Stimulated activated CD8-positive, alpha-beta memory T cell treated with anti-CD3 and anti-CD28 coated beads, Interleukin-4, amount 100 ng/mL, for 24 hours (primary cell): ENCODE results near the gene WDSUB1.

ENCODE experiments used
- DNase-seq: peaks from one replicate; pipeline ENCODE4 v3.0.0-alpha.2; 2020; ENCODE audit warnings: low read depth

WDSUB1 gene

DNA sequence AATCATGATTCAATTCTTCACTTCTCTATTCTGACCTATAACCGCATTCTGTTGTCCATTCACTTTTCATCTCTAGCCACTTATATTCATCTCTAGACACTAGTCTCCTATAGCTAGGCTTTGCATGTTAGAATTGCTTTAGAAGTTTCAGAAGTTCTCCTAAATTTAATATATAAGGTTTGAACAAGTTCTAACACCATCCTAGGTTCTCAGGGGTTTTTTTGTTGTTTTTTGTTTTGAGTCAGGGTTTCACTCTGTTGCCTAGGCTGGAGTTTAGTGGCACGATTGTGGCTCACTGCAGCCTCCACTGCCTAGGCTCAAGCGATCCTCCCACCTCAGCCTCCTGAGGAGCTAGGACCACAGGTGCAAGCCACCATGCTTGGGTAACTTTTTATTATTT is 19.9 kb downstream of the WDSUB1 start:
- no peak for DNase-seq

DNA sequence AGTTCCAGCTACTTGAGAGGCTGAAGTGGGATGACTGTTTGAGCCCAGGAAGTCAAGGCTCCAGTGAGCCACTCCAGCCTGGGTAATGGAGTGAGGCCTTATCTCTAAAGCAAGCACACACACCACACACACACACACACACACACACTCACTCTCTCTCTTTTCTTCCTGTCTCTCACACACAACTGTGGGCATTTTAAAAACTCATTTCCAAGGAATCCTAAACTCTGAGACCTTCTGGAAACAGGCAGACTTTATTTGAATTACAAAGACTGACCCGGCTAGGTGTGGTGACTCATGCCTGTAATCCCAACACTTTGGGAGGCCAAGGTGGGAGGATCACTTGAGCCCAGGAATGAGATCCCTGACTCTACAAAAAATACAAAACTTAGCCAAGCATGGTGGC is 21.3 kb downstream of the WDSUB1 start:
- DNase-seq: no peak

DNA sequence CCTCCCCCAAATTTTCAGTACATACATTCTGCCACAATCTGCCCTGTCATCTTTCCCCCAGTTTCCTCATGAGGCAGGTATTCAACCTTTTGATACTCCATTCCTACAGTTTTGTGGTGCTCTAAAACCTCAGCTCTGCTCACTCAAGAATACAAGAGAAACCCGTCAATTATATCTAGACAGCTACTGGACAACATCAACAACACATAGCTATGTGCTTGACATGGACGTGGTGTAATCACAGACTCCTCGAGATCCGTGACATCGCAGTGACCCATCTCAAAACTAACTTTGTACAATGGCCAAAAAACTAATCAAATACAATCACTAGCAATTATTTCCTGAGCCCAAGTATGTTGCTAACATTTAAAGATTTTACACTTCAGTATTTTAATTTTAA is 23.6 kb downstream of the WDSUB1 start:
- DNase-seq: no peak

DNA sequence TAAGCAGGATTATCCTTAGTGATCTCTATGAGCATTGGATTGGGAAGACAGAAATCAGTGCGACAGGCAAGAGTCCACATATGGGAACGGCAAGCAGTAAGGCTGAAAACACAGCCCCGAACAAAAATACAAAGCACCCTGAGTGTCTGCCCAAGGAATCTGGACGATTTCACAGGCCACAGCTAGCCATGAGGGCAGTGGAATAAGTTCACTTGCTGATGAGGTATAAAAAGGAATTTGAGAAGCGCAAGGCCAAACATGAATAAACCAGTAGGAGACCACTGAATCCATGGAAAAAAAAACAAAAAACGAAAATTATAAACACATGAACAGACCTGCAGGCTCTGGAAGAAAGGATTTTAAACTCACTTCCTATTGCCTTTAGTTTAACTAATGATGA is 24.3 kb downstream of the WDSUB1 start:
- no peak for DNase-seq

DNA sequence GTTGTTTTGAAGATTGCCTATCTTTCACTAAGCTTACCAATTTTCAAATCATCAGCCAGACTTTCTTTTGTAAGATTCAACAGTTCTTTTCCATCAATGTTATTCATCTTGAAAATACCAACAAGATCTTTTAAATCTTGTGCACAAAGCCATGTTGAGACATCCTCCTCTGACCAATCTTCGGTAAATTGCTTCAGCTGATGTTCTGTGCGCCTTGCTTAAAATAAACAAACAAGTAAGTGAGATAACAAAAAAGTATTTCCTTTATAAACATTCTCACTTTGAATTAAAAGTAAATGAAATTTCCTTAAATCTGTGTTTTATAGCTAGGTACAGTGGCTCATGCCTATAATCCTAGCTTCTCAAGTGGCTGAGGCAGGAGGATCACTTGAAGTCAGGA is 30.3 kb downstream of the WDSUB1 start:
- no peak for DNase-seq

DNA sequence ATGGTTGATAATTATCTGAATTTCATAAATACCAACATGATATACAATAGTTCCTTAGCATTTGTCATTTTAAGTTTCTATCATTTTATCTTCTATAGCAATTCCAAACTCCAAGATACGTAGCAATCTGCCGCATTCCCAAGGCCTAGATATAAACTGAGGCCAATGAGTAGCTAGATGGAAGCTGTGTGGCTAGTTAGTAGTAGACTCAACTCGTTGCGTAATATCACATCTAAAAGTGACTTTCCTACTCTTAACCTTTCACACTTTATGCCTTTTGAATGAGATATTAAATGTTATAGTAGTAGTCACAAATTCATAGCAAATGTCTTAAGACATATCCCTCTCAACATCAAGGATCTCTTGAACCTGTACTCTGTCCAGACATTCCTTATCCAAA is 33.6 kb downstream of the WDSUB1 start:
- no peak for DNase-seq

DNA sequence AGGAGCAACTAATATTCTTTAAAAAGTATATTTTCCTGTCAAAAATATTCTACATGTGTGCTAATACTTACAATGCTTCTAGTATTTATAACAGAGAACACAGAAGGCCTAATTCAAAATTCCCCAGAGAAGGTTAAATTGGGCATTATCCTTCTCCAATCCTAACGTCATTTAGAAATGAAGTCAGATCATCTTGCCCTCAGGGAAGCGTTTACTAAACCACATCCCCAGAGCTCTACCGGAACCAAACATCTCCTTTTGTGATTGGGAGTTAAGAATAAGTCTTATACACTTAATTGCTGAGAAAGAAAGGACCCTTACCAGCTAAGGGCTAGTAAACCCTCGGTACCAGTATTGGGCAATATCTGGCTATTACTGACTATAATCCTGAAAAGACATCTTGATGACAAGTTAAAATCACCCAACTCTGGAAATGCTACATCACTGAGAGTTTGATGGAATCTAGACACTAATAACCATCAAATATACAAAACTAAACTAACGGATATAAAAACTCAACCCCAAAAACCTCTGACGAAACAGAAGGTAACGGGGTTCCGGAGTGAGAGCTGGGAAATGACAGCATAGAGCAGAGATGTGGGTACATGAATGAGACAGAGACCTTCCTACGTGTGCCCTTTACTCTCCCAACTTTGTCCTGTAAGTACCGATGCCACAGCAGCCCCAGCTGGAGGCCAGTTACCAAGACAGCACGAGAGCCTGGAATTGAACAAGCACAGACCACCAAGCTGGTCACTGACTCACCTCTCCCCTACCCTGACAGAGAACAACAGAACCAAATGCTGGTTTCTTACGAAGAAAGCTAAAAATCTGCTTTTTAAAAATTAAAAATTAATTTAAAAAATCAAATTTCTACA is 35.0 kb downstream of the WDSUB1 start:
- no peak for DNase-seq

DNA sequence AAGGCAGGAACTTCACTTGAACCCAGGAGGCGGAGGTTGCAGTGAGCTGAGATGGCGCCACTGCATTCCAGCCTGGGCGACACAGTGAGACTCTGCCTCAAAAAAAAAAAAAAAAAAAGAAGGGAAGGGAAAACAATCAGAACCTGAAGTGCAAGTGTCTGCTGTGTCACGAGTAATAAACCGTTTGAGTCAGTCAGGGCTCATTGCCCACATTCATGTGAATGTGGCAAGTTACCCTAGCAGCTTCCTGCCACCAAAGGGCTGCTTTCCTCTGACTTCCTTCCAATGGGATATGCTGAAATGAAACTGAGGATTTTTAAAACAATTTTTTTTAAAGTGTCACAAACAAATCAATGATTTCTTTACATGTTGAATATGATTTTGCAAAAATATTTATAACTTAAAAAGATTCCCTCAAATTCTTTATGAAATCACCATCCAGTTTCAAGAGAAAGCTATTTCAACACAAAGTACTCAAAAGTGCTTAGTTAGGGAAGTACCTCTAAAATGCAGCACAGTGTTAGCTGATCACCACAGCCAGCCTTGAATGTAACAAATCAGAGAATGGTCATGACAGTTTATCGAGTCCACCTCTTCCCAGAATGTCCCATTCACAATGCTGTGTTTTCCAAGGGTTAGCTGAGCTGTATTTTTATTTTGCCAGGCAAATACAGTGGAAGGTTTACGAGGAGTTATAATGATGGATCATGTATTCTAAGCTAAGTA is 36.4 kb downstream of the WDSUB1 start:
- no peak for DNase-seq

DNA sequence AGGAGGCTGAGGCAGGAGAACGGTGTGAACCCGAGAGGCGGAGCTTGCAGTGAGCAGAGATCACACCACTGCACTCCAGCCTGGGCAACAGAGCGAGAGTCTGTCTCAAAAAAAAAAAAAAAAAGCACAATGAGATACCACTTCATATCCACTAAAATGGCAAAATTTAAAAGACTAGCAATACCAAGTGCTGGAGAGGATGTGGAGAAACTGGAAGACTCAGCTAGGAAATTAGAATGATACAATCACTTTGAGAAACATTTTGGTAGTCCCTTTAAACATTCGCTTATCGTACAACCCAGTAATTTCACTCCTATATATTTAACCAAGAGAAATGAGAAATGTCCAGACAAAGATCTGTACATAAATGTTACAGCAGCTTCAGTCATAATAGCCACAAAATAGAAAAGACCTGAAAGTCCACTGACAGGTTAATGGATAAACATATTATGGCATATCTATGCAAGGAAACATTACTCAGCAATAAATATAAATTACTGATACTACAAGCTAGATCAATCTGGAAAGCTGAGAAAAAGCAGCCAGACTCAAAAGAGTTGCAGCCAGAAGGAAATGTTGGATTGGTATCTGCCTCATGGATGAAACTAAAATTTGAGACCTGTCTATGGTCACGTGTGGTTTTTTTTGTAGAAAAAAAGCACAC is 40.0 kb downstream of the WDSUB1 start:
- no peak for DNase-seq

DNA sequence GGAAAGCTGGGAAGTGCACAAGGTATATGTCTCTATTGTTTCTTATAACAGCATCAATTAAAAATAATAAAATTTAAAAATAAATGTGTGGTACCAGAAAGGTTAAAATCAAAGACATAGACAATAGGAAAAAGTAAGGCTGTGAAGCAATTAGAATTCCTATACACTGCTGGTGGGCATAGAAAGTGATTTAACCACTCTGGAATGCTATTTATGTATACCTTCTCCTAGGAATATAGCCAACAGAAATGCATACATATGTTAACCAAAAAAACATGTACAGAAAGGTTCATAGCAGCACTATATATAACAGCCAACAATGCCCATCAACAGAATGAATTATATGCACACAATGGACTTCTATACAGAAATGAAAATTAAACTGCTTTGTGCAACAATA is 43.0 kb downstream of the WDSUB1 start:
- DNase-seq: no peak

DNA sequence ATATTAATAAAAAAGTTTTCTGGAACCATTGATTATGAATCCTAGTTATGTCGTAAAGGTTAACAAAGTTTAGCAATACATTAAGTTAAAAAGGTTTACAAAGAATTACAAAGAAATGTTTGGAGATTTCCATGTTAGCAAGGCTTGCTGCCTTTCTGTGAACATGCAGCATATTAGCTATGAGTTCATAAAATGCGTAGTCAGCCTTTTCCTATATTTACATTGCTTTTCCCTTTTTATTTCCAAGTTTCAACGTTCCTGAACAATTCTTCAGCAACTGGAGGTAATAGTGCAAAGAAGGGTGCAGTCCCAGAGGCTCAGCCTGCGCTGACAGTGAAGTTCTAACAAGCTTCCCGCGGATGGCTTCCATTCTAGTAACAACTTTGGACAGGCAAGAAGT is 51.6 kb downstream of the WDSUB1 start:
- DNase-seq: no peak

DNA sequence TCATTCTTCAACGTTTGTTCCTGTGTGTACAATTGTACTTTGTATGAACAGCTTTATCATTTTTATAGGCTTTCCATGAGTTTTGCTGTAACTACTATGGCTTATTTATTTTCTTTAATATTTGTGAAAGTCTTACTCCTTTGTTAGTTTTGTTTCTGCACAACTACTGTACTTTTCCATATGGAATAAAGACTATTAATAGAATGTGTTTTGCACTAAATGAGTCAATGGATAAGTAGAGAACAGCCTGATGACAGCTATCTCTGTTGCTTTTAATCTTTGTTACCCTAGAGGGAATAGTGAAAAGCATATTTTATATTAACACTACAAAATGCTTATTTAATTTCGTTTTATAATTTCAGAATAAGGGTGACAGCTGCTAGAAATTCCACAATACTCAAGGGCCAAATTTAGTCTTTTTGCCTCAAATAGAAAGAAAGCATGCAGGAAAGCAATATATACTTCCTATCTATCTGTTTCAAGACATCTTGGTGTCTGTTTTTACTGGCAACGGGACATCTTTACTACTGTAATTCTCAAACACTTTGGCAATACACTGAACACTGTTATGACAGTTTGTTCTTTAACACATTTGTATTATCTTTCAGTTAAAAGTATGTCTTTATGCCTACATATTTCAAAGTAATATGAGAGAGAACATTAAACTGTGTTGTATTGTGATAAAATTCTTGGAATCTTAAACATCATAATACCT is 53.9 kb downstream of the WDSUB1 start:
- no peak for DNase-seq

DNA sequence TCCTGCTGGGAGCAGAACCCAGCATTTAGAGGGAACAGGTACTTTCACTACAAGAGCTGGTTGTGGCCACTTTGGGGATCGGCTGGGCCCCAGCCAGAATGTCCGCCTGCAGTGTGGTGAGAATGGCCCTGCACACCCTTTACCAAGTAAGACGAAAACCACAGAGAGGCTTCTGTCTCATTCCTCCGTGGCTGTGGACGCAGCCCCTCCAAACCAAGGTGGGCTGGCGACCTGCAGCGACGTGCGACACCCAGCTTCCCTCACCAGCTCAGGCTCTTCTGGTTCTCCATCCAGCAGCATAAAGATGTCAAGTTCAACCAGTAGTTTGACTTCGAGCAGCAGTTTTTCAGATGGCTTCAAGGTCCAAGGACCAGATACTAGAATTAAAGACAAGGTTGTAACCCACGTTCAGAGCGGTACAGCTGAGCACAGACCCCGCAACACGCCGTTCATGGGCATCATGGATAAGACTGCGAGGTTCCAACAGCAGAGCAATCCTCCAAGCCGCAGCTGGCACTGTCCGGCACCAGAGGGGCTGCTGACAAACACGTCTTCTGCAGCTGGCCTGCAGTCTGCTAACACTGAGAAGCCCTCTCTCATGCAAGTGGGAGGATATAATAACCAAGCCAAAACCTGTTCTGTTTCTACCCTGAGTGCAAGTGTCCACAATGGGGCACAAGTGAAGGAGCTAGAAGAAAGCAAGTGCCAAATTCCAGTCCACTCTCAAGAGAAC is 56.2 kb downstream of the WDSUB1 start:
- no peak for DNase-seq

DNA sequence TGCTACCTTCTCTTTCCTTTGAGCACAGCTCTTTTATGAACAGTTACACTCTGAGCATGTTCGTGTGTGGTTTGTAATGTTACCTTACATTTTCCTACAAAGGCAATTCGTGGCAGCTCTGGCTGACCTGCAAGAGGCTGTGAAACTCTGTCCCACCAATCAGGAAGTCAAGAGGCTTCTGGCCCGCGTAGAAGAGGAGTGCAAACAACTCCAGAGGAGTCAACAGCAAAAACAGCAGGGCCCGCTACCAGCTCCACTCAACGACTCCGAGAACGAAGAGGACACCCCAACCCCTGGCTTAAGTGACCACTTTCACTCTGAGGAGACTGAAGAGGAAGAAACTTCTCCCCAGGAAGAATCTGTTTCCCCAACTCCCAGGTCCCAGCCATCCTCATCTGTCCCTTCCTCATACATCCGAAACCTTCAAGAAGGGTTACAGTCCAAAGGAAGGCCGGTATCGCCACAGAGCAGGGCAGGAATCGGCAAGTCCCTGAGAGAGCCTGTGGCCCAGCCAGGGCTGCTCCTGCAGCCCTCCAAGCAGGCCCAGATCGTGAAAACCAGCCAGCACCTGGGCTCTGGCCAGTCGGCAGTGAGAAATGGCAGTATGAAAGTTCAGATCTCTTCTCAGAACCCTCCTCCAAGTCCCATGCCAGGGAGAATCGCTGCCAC is 56.9 kb downstream of the WDSUB1 start:
- DNase-seq: no peak

DNA sequence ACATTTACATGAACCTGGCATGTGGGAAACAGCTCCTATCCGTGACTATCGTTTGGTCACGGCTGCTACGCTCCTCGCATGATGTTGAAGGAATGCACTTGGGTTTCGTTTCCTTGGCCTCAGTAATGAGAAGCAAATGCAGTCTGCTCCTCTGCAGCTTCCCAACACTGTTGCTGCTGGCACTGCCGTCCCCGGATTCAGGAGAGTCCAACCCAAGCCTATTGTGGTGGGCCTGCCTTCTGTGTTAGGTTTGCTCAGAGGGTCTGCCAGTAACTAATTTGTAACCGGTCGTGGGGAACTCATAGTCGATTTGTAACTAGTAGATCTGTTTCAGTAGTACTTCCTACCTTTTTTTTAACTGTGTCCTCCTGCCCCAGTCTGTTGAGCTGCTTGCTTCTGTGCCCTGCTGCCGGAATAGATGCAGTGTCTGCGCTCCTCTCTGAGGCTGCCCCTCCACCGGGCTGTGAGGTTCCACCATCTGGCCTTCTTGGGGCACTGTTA is 58.4 kb downstream of the WDSUB1 start:
- no peak for DNase-seq

DNA sequence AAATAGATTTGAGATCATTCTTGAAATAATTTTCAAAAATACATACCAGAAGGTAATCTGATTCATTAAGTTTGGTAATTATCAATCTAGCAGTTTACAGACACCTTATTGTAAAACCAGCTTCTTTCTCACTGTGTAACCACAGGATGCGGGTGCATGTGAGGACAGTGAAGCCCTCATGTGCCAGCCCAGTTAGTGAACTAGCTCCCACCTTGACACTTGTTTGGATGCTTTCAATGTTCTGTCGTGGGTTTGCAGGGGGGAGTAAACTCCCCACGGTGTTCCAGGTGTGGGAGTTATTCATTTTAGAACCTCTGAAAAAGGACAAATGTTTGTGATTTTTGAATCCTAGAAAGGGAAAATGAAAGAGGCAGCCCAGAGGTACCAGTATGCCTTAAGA is 59.0 kb downstream of the WDSUB1 start:
- DNase-seq: no peak

DNA sequence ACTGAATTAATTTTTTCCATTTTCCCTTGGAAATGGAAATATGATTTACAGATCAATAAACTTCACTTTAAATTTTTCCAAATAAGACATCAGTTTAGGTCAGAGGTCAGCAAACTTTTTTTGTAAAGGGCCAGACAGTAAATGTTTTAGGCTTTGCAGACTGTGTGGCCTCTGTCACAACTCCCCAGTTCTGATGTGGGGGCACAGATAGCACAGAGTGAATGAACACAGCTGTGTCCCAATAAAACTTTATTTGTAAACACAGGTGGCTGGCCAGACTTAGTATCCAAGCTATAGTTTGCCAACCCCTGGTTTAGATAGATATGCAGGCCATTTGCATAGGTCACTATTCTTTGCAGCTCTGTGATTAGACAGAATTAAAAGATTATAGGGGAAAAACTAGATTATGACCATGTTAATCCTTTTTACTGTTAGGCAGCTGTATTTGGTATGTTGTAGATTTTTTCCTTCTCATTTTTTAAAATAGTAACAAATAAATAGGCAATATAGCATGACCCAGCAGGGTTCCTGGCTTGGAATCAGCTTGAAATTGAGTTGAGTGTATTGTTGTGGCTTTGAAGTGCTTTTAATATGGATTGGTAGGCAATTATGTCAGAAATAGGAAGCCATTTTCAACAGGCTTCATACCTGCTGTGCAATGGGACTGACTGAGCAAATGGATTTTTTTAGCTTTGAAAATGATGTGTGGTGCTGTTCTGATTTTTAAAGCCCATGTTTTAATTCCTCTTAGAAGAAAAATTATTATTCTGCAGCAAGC is 59.7 kb downstream of the WDSUB1 start:
- no peak for DNase-seq

DNA sequence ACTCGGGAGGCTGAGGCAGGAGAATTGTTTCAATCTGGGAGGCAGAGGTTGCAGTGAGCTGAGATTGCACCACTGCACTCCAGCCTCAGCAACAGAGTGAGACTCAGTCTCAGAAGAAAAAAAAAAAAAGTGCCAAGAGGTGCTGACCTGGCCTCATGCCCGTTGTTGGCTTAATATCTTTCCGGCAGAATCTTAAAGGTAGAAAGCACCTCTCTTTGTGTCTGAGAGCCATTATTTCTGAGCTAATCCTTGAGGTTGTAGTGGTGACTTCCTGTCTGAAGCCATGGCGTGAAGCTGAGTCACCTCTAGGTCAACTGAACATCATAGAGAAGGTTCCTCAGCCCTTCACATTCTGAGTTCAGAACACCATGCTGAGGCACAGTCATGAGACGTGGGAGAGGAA is 60.4 kb downstream of the WDSUB1 start:
- no peak for DNase-seq

DNA sequence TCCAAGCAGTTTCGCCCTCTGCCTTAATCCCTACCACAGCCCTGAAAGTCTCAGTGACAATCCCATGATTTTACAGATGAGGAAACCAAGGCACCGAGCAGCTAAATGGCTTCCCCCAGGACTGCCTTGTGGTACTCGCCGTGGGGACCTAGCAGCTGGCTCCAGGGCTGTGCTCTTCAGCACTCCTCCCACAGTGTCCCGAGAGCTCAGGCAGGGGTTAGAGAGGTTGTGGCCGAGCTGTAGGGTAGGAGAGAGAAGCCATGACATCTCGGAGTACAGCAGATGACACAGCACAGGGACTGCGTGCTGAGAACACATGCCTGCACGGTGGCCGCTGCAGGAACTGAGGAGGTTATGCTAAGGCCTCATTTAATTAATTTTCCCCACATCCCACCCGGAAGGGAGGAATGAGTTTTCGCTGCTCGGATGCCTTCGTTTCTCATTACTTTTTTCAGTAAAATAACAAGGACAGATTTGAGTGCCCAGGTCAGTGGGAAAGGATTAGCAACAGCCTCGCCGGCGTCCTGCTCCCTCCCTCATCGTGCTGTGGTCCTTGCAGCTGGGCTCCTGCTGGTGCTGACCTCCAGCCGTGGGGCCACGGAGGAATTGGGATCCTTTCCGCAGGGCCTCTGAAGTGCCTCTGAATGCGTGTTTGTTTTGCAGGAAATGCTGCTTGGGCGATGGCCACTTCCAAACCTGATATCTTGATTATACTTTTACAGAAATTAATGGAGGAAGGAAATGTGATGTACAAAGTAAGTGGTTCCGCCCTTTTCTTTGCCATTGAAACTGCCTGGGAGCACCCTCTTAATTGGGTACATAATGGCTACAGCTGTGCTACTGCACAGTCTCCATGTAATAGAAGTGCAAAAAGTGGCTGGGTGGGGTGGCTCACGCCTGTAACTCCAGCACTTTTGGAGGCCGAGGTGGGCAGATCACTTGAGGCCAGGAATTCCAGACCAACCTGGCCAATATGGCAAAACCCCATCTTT is 61.2 kb downstream of the WDSUB1 start:
- DNase-seq: no peak
